DMS79 treated with DMSO at 0.1 percent for 48 hours (cell line): Measurements from ENCODE around the gene NUTM2A.
"Not testable (repeated sequence)": the region's sequence is repeated elsewhere in the genome, so short reads cannot be mapped to it uniquely, and the experiment has no call there.

Source experiments
- DNase-seq: peaks from one replicate; lab custom pipeline; 2025; lab: John Stamatoyannopoulos, UW

Gene NUTM2A

DNA sequence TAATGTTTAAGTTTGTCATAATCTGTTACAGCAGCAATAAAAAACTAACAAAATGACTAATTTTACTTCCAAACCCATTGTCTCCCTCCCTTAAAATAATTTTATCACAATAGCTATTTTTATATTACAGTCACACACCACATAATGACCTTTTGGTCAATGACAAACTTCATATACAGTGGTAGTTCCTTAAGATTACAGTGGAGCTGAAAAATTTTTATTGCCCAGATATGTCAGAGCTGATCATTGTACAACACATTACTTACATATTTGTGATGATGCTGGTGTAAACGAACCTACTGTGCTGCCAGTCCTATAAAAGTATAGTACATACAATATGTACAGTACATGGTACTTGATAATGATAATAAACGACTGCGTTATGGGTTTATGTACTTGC lies 22.1 kb downstream of the NUTM2A start:
- DNase-seq: not testable (repeated sequence)

DNA sequence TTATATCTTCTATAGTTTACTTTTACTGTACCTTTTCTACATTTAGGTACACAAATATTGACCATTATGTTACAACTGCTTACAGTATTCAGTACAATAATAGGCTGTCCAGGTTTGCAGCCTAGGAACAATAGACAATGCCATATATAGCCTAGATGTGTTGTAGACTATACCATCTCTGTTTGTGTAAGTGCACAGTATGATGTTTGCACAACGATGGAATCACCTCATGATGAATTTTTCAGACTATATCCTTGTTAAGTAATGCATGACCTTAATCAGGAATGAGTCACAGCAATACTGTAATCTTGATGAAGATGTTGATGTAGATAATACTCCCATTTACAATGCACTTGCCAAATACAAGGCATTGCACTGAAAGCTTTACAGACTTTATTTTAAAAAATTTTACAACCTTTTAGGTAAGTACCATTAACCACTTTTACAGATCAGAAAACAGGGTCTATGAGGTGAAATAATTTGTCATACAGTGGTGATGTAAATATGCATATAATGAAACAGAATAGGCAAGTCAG lies 23.6 kb downstream of the NUTM2A start:
- DNase-seq: not testable (repeated sequence)

DNA sequence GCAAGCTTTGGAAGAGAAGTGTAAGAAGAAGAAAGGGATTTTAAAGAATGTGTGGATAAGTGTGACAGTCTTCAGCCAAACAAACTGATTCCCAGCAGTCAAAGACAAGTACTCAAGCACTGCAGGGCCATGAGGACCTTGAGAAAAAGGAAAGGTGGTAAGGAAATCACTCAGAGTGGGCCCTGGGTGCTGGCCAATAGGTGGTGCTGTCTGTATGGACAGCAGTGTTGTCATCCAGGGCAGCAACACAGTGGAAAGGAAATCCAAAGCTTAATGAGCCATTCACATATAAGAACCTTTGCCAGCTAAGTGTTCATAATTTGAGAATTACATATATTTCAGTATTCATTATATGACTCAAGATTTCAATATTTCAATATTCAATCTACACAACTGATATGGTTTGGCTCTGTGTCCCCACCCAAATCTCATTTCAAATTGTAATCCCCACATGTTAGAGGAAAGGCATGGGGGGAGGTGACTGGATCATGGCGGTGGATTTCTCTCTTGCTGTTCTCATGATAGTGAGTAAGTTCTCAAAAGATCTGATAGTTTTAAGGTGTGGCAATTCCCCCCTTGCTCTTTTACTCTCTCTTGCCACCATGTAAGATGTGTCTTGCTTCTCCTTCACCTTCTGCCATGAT lies 55.6 kb downstream of the NUTM2A start:
- not testable (repeated sequence) for DNase-seq
